ENCODE results near the gene NKAIN2. TPM values are rescaled to one million over a fixed set of nuclear protein-coding genes. Genes with fewer than 3 reads are reported as not detected.
"Not testable (repeated sequence)": the region's sequence is repeated elsewhere in the genome, so short reads cannot be mapped to it uniquely, and the experiment has no call there.

NKAIN2 gene
- total RNA-seq, 2 donors from 2014 or later = 0.31 to 2.3 TPM

- Histone ChIP-seq H3K27ac (no peak overlapping the region), H3K4me3 (no peak overlapping the region), H3K9me3 (no peaks in the 10 kb centered on the region), H3K36me3 (no peaks in the 10 kb centered on the region), H3K27me3 (no peaks in the 10 kb centered on the region), H3K4me1 (no peaks in the 10 kb centered on the region)
- DNase-seq (ENCODE audit: low spot score) = no peak
- no peak for TF ChIP-seq CTCF (IDR thresholded peaks at IDR 0.05)
Observed at GRCh38 chr6:124237911-124238310, 434.2 kb downstream of the NKAIN2 start.

- not testable (repeated sequence) for H3K36me3 ChIP-seq; H3K27ac ChIP-seq; DNase-seq (ENCODE audit: low spot score); H3K4me3 ChIP-seq; H3K4me1 ChIP-seq; H3K27me3 ChIP-seq; H3K9me3 ChIP-seq
Observed at GRCh38 chr6:124238408-124238807, 434.7 kb downstream of the NKAIN2 start.

- H3K4me3 ChIP-seq = no peak overlapping the region
- no peak for TF ChIP-seq CTCF (IDR thresholded peaks at IDR 0.05)
- DNase-seq (ENCODE audit: low spot score) = no peak
- no peaks in the 10 kb centered on the region for H3K27me3 ChIP-seq
- H3K4me1 ChIP-seq = no peaks in the 10 kb centered on the region
- no peaks in the 10 kb centered on the region for H3K9me3 ChIP-seq
- no peaks in the 10 kb centered on the region for H3K36me3 ChIP-seq
- H3K27ac ChIP-seq = no peak overlapping the region
Observed at GRCh38 chr6:124254941-124255685, 451.4 kb downstream of the NKAIN2 start.

- H3K9me3 ChIP-seq = no peaks in the 10 kb centered on the region
- no peak for TF ChIP-seq CTCF (IDR thresholded peaks at IDR 0.05)
- H3K27me3 ChIP-seq = no peaks in the 10 kb centered on the region
- no peaks in the 10 kb centered on the region for H3K4me1 ChIP-seq
- H3K27ac ChIP-seq = no peak overlapping the region
- DNase-seq (ENCODE audit: low spot score) = no peak
- H3K4me3 ChIP-seq = no peak overlapping the region
- H3K36me3 ChIP-seq = no peaks in the 10 kb centered on the region
Observed at GRCh38 chr6:124260337-124260736, 456.7 kb downstream of the NKAIN2 start.

- H3K9me3 ChIP-seq = no peaks in the 10 kb centered on the region
Observed at GRCh38 chr6:124269733-124270132, 466.1 kb downstream of the NKAIN2 start.

GRCh38 chr6:124273701-124274100 is 470.0 kb downstream of the NKAIN2 start:
- Histone ChIP-seq H3K27me3 (no peaks in the 10 kb centered on the region), H3K9me3 (no peaks in the 10 kb centered on the region), H3K36me3 (no peaks in the 10 kb centered on the region), H3K4me1 (no peaks in the 10 kb centered on the region), H3K27ac (no peak overlapping the region), H3K4me3 (no peak overlapping the region)
- TF ChIP-seq CTCF (IDR thresholded peaks at IDR 0.05) = no peak
- no peak for DNase-seq (ENCODE audit: low spot score)

More at GRCh38 chr6:124269733-124270132, 466.1 kb downstream of the NKAIN2 start:
- DNase-seq (ENCODE audit: low spot score) = no peak
- H3K36me3 ChIP-seq = no peaks in the 10 kb centered on the region
- TF ChIP-seq CTCF (IDR thresholded peaks at IDR 0.05) = no peak
- H3K27me3 ChIP-seq = no peaks in the 10 kb centered on the region
- H3K27ac ChIP-seq = no peak overlapping the region
- no peaks in the 10 kb centered on the region for H3K4me1 ChIP-seq
- no peak overlapping the region for H3K4me3 ChIP-seq
